HFFc6 (cell line): ENCODE results near the gene PPP1R8. TPM values are rescaled to one million over a fixed set of nuclear protein-coding genes. Genes with fewer than 3 reads are reported as not detected.

Source experiments
- DNase-seq: peaks from one replicate; pipeline ENCODE4 v3.0.0-alpha.2; 2018
- H3K27ac Mint-ChIP-seq: 2 replicates; pipeline ENCODE4 v1.8.0; 2020; ENCODE audit warnings: mild to moderate bottlenecking, mixed read lengths
- H3K27me3 Mint-ChIP-seq: 2 replicates; pipeline ENCODE4 v1.8.0; 2021; ENCODE audit warnings: mild to moderate bottlenecking, moderate library complexity, mixed read lengths; ENCODE audit not compliant: insufficient read depth
- H3K36me3 Mint-ChIP-seq: 2 replicates; pipeline ENCODE4 v1.8.0; 2021; ENCODE audit warnings: low read depth, mixed read lengths
- H3K4me1 Mint-ChIP-seq: 2 replicates; pipeline ENCODE4 v1.8.0; 2020; ENCODE audit warnings: low read depth, mixed read lengths
- H3K4me3 Mint-ChIP-seq: 2 replicates; pipeline ENCODE4 v1.8.0; 2020; ENCODE audit warnings: mild to moderate bottlenecking, moderate library complexity, mixed read lengths
- H3K9me3 Mint-ChIP-seq: 2 replicates; pipeline ENCODE4 v1.8.0; 2020; ENCODE audit warnings: mild to moderate bottlenecking, mixed read lengths
- total RNA-seq, 6 experiments: library from RNA; stranded (reverse); fragmentation: NEBNext Ultra II Directional; extraction: Animal tissue kit (Norgen Biotek cat#: 25700); gene quantifications; 2 replicates in 1 of 6; 3 replicates in 5 of 6; pipeline ENCODE4 v1.2.3, GENCODE V29; 2021
- TF ChIP-seq, protein P1 (sequence below): fragments of 200-600 bp; sonication (generic); IDR thresholded peaks from 2 replicates; pipeline ENCODE4 v1.5.0; 2021; ENCODE audit warnings: antibody characterized with exemption, mild to moderate bottlenecking

Gene PPP1R8
- total RNA-seq, 6 experiments from 2014 or later: 38.1 to 45.3 (median 39.1) TPM

DNA sequence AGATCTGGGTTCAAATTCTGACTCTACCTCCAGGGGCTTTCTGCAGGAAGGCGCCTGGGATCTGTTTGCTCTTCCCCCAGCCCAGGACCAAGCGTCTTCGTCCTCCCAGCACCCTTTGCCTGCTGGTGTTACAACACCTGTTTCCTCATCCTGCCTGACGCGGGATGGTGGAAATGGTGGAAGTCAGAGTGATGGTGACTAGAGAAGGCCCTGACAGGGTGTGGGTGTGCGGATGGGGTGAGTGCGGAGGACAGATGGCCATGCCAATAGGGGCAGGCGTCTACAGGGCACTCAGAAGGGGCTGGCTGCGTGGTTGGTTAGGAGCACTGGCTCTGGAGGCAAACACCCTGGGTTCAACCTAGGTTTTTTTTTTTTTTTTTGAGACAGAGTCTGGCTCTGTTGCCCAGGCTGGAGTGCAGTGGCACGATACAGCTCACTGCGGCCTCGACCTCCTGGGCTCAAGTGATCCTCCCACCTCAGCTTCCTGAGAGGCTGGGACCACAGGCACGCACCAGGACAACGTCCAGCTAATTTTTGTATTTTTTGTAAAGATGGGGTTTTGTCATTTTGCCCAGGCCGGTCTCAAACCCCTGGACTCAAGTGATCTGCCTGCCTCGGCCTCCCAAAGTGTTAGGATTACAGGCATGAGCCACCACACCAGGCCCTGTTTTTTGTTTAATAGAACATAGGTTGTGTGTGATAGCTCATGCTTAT is 43.2 kb downstream of the PPP1R8 start:
- H3K4me1 Mint-ChIP-seq: peaks cover 19% of the 10 kb centered on the region
- no peak for DNase-seq
- no peaks in the 10 kb centered on the region for H3K9me3 Mint-ChIP-seq
- TF ChIP-seq, protein P1, sequence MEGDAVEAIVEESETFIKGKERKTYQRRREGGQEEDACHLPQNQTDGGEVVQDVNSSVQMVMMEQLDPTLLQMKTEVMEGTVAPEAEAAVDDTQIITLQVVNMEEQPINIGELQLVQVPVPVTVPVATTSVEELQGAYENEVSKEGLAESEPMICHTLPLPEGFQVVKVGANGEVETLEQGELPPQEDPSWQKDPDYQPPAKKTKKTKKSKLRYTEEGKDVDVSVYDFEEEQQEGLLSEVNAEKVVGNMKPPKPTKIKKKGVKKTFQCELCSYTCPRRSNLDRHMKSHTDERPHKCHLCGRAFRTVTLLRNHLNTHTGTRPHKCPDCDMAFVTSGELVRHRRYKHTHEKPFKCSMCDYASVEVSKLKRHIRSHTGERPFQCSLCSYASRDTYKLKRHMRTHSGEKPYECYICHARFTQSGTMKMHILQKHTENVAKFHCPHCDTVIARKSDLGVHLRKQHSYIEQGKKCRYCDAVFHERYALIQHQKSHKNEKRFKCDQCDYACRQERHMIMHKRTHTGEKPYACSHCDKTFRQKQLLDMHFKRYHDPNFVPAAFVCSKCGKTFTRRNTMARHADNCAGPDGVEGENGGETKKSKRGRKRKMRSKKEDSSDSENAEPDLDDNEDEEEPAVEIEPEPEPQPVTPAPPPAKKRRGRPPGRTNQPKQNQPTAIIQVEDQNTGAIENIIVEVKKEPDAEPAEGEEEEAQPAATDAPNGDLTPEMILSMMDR: no peak
- H3K27me3 Mint-ChIP-seq: peaks cover 8% of the 10 kb centered on the region; the same call in 1 of the 2 replicates
- H3K27ac Mint-ChIP-seq: no peak overlapping the region
- no peak overlapping the region for H3K4me3 Mint-ChIP-seq
- H3K36me3 Mint-ChIP-seq: no peaks in the 10 kb centered on the region

GRCh38 chr1:27876341-27877114 is 45.9 kb downstream of the PPP1R8 start:
- TF ChIP-seq, protein P1: no peak
- Mint-ChIP-seq H3K27me3 (peaks cover 8% of the 10 kb centered on the region; the same call in 1 of the 2 replicates), H3K4me3 (no peak overlapping the region), H3K4me1 (peaks cover 19% of the 10 kb centered on the region), H3K27ac (no peak overlapping the region), H3K9me3 (no peaks in the 10 kb centered on the region), H3K36me3 (no peaks in the 10 kb centered on the region)
- no peak for DNase-seq

DNA sequence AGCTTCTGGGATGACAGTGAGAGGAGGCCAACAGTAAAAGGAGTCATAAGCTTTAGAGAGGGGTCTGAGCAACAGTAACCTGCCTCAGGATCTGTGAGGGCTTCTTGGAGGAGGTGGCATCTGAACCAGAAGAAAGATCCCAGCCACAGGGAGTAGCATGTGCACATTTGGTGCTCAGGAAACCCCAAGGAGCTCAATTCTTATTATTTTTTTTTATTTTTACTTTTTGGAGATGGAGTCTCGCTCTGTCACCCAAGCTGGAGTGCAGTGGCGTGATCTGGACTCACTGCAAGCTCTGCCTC is 46.5 kb downstream of the PPP1R8 start:
- no peak for DNase-seq
- no peak overlapping the region for H3K4me3 Mint-ChIP-seq
- H3K4me1 Mint-ChIP-seq: peaks cover 19% of the 10 kb centered on the region
- no peaks in the 10 kb centered on the region for H3K36me3 Mint-ChIP-seq
- H3K27ac Mint-ChIP-seq: no peak overlapping the region
- TF ChIP-seq, protein P1: no peak
- H3K9me3 Mint-ChIP-seq: no peaks in the 10 kb centered on the region
- peaks cover 8% of the 10 kb centered on the region; the same call in 1 of the 2 replicates for H3K27me3 Mint-ChIP-seq

GRCh38 chr1:27878039-27878438 is 47.5 kb downstream of the PPP1R8 start:
- Mint-ChIP-seq H3K4me3 (no peak overlapping the region), H3K27ac (no peak overlapping the region), H3K27me3 (peaks cover 4% of the 10 kb centered on the region; the same call in 1 of the 2 replicates), H3K9me3 (no peaks in the 10 kb centered on the region), H3K4me1 (peaks cover 15% of the 10 kb centered on the region), H3K36me3 (no peaks in the 10 kb centered on the region)
- no peak for DNase-seq
- TF ChIP-seq, protein P1: no peak

GRCh38 chr1:27878787-27879335 is 48.3 kb downstream of the PPP1R8 start:
- Mint-ChIP-seq H3K27ac (no peak overlapping the region), H3K4me3 (no peak overlapping the region), H3K9me3 (no peaks in the 10 kb centered on the region), H3K4me1 (peaks cover 11% of the 10 kb centered on the region), H3K36me3 (no peaks in the 10 kb centered on the region), H3K27me3 (peaks cover 2% of the 10 kb centered on the region; the same call in 1 of the 2 replicates)
- TF ChIP-seq, protein P1: no peak
- no peak for DNase-seq
